Stimulated activated CD8-positive, alpha-beta memory T cell treated with anti-CD3 and anti-CD28 coated beads, Interleukin-4, amount 100 ng/mL, for 4 hours (primary cell): ENCODE measurements around the gene MGST3.
"Not testable (repeated sequence)": the region's sequence is repeated elsewhere in the genome, so short reads cannot be mapped to it uniquely, and the experiment has no call there.

Source experiments
- DNase-seq, 2 donors: peaks; one replicate each; pipeline ENCODE4 v3.0.0-alpha.2; 2020; ENCODE audit warnings: low read depth in 2 of 2, low spot score in 1 of 2

Gene MGST3

GRCh38 chr1:165696625-165697100 is 65.6 kb downstream of the MGST3 start:
- DNase-seq, result no peak

GRCh38 chr1:165697491-165697880 is 66.5 kb downstream of the MGST3 start:
- DNase-seq, result no peak

GRCh38 chr1:165697881-165698760 is 67.1 kb downstream of the MGST3 start, which contains the start of gene ALDH9A1:
ALDH9A1 (minus strand) TSS chr1:165698562; CDS start chr1:165698558, 4 bp downstream.
- DNase-seq, result peak; percentile 61 to 72

- DNase-seq, result no peak
Measured at GRCh38 chr1:165698761-165699052, 67.7 kb downstream of the MGST3 start.

DNA sequence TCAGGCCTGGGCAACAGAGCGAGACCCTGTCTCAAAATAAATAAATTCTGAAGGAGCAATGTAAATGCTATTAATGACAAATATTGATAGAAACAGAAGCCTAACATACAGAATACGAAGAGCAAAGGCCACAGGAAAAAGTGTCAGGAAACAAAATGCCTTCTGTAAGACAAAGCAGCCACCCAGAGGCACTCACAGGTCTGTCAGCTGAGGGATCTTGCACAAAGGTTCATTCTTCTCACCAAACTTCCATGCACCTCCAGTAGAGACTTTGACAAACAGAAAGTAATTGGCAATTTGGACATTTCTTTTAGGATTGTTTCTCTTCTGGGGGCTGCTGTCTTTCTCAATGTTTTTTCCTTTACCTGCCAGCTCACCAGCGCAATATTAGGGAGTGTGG is 68.5 kb downstream of the MGST3 start:
- no peak for DNase-seq

DNA sequence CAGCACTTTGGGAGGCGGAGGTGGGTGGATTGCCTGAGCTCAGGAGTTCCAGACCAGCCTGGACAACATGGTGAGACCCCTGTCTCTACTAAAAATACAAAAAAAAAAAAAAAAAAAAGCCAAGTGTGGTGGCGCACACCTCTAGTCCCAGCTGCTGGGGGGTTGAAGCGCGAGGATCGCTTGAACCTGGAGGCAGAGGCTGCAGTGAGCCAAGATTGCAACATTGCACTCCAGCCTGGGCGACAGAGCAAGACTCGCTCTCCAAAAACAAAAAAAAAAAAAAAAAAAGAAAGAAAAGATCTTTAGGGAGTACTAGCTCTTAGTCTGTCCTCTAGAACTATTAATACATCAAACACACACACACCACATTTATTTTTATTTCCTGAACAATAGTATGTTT is 70.9 kb downstream of the MGST3 start:
- not testable (repeated sequence) for DNase-seq

- no peak for DNase-seq
Measured at GRCh38 chr1:165703648-165704047, 72.6 kb downstream of the MGST3 start.
